Osteocyte (in vitro differentiated cells): ENCODE results near the gene SGMS2. TPM values are rescaled to one million over a fixed set of nuclear protein-coding genes. Genes with fewer than 3 reads are reported as not detected.
A peak's percentile ranks its signal among the peaks of the same experiment; 100 is the strongest.

Source experiments
- DNase-seq: peaks from one replicate; pipeline ENCODE4 v3.0.0; 2021; ENCODE audit warnings: mixed read lengths; ENCODE audit not compliant: unreplicated experiment; ENCODE audit errors: extremely low spot score
- H3K27ac Mint-ChIP-seq: one replicate; pipeline ENCODE4 v1.8.0; 2021; ENCODE audit warnings: mild to moderate bottlenecking, mixed read lengths; ENCODE audit not compliant: unreplicated experiment
- H3K27me3 Mint-ChIP-seq: one replicate; pipeline ENCODE4 v1.8.0; 2021; ENCODE audit warnings: mixed read lengths; ENCODE audit not compliant: unreplicated experiment
- H3K36me3 Mint-ChIP-seq: one replicate; pipeline ENCODE4 v1.8.0; 2021; ENCODE audit warnings: mixed read lengths; ENCODE audit not compliant: unreplicated experiment
- H3K4me1 Mint-ChIP-seq: one replicate; pipeline ENCODE4 v1.8.0; 2021; ENCODE audit warnings: mixed read lengths; ENCODE audit not compliant: unreplicated experiment
- H3K4me3 Mint-ChIP-seq: one replicate; pipeline ENCODE4 v1.8.0; 2021; ENCODE audit warnings: mild to moderate bottlenecking, moderate library complexity, mixed read lengths; ENCODE audit not compliant: unreplicated experiment
- H3K9me3 Mint-ChIP-seq: one replicate; pipeline ENCODE4 v1.8.0; 2021; ENCODE audit warnings: mixed read lengths; ENCODE audit not compliant: unreplicated experiment
- CTCF ChIP-seq: fragments of 200-600 bp; sonication (generic); IDR thresholded peaks from 2 replicates; pipeline ENCODE4 v1.5.0; 2021; ENCODE audit warnings: antibody characterized with exemption, mild to moderate bottlenecking, moderate library complexity
- total RNA-seq: library from RNA; stranded (reverse); gene quantifications from 2 replicates; pipeline ENCODE4 v1.2.1, GENCODE V29; 2021

Gene SGMS2
- total RNA-seq, 1 donor from 2014 or later, result 15.6 TPM

- no peak overlapping the region for H3K27ac Mint-ChIP-seq
- no peaks in the 10 kb centered on the region for H3K27me3 Mint-ChIP-seq
- H3K36me3 Mint-ChIP-seq, result peaks cover 14% of the 10 kb centered on the region
- no peak for TF ChIP-seq CTCF
- no peaks in the 10 kb centered on the region for H3K9me3 Mint-ChIP-seq
- DNase-seq, result no peak
- no peak overlapping the region for H3K4me3 Mint-ChIP-seq
- no peaks in the 10 kb centered on the region for H3K4me1 Mint-ChIP-seq
These were observed 81.8 kb downstream of the SGMS2 start for GRCh38 chr4:107906458-107907100.

DNA sequence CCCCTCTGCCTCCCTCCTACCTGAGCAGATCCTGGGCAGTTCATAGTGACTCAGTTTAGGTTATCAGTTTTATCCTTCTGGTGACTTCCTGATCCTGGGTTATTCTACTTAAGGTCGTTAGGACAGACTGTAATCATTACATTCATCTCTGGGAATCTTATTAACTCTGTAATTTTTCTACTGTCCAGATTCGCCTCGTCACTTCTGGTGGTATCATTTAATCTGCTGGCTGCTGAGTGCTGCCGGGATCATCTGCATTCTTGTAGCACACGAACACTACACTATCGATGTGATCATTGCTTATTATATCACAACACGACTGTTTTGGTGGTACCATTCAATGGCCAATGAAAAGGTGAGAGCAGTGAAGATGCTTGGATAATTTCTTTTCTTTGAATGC, 83.6 kb downstream of the SGMS2 start:
- Mint-ChIP-seq H3K4me1 (no peaks in the 10 kb centered on the region), H3K36me3 (peaks cover 14% of the 10 kb centered on the region), H3K27ac (no peak overlapping the region), H3K27me3 (no peaks in the 10 kb centered on the region), H3K9me3 (no peaks in the 10 kb centered on the region), H3K4me3 (no peak overlapping the region)
- DNase-seq, result no peak
- no peak for TF ChIP-seq CTCF

DNA sequence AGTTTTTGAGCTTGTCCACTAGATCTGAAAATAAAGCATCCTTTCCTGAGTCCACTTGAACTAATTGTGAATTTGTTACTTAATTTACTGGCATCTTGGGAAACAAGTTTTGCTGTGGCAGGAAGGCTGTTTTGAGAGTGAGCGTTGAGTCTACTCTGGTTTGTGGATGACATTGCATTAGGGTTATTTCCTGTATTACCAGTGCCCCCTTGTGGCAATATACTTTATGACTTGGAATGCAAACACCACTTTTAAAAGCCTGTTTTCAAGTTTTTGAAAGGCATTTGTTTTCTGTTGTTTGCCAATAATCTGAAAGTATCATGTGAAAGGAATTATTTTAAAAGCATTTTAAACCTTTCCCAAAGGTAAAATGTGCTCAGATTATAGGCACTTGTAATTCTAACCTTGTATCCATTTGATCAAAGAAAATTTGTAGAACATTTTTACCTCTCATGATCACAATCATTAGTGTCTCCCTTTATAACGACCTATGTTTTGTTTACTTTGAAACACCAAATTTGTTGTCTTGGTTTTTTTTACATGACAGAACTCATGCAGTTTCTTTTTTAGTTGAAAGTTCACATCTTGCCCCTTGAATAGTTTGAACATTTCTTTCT, 88.7 kb downstream of the SGMS2 start:
- Mint-ChIP-seq H3K4me1 (no peaks in the 10 kb centered on the region), H3K9me3 (peaks cover 2% of the 10 kb centered on the region), H3K27ac (no peak overlapping the region), H3K4me3 (no peak overlapping the region), H3K27me3 (no peaks in the 10 kb centered on the region), H3K36me3 (peaks cover 12% of the 10 kb centered on the region)
- DNase-seq, result no peak
- TF ChIP-seq CTCF, result peak; percentile 84

GRCh38 chr4:107915220-107915619, 90.5 kb downstream of the SGMS2 start:
- TF ChIP-seq CTCF, result no peak
- Mint-ChIP-seq H3K36me3 (peaks cover 11% of the 10 kb centered on the region), H3K27ac (no peak overlapping the region), H3K4me3 (no peak overlapping the region), H3K27me3 (no peaks in the 10 kb centered on the region), H3K9me3 (peaks cover 14% of the 10 kb centered on the region), H3K4me1 (no peaks in the 10 kb centered on the region)
- DNase-seq, result no peak

DNA sequence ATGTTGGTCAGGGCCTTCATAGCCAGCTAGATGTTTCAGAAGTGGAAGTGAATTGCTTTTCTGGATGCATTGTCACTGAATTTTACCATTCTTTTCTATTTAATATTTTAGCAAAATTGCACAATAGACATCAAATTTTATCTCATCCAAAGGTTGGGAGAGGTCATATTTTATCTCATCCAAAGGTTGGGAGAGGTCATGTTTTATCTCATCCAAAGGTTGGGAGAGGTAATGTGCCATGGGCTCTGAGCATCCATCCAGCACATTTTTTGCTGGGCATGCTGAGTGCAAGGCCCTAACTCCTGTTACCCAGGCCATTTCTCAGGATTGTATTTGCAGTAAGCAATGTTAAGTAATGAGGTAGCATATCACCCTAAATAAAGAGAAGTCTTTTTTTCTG, 91.9 kb downstream of the SGMS2 start:
- Mint-ChIP-seq H3K4me1 (no peaks in the 10 kb centered on the region), H3K27ac (no peak overlapping the region), H3K27me3 (no peaks in the 10 kb centered on the region), H3K9me3 (peaks cover 18% of the 10 kb centered on the region), H3K4me3 (no peak overlapping the region), H3K36me3 (peaks cover 7% of the 10 kb centered on the region)
- TF ChIP-seq CTCF, result no peak
- DNase-seq, result no peak
